Thoracic aorta (tissue), 2 donors: ENCODE data around the gene GNAZ. TPM values are rescaled to one million over a fixed set of nuclear protein-coding genes. Genes with fewer than 3 reads are reported as not detected.
A peak's percentile ranks its signal among the peaks of the same experiment; 100 is the strongest.

Source experiments
- ATAC-seq: fragments of 150-250 bp; one replicate; pipeline ENCODE4 v1.8.0; 2017; ENCODE audit warnings: low read depth; ENCODE audit not compliant: insufficient number of reproducible peaks, low FRiP score
- DNase-seq: peaks from one replicate; pipeline ENCODE4 v3.0.0-alpha.2; 2020; ENCODE audit warnings: low spot score
- H3K27ac ChIP-seq, 2 donors: fragments of 200-600 bp; sonication (generic); 1 replicate in 1 of 2; 2 replicates in 1 of 2; pipeline ENCODE4 v1.5.1; 2016; ENCODE audit warnings: mild to moderate bottlenecking in 2 of 2, moderate library complexity in 2 of 2
- H3K27me3 ChIP-seq: fragments of 200-600 bp; sonication (generic); replicated peaks from 2 replicates; pipeline ENCODE4 v1.6.0; 2016; ENCODE audit warnings: mild to moderate bottlenecking; ENCODE audit not compliant: insufficient read depth
- H3K36me3 ChIP-seq: fragments of 200-600 bp; sonication (generic); one replicate; pipeline ENCODE4 v1.5.1; 2016
- H3K4me1 ChIP-seq, 2 donors: fragments of 200-600 bp; sonication (generic); 1 replicate in 1 of 2; 2 replicates in 1 of 2; pipeline versions ENCODE4 v1.5.1 to v1.6.0; 2016; ENCODE audit warnings: low read depth in 2 of 2, mild to moderate bottlenecking in 1 of 2; ENCODE audit not compliant: control insufficient read depth in 1 of 2
- H3K4me3 ChIP-seq: fragments of 200-600 bp; sonication (generic); 2 replicates; pipeline ENCODE4 v1.5.1; 2016; ENCODE audit warnings: mild to moderate bottlenecking
- H3K9me3 ChIP-seq: fragments of 200-600 bp; sonication (generic); 2 replicates; pipeline ENCODE4 v1.5.1; 2016
- CTCF ChIP-seq: fragments of 200-600 bp; sonication (generic); IDR thresholded peaks from one replicate; pipeline ENCODE4 v1.5.1; 2019; ENCODE audit warnings: antibody characterized with exemption
- total RNA-seq, 2 donors: library from RNA; depleted of rRNA; stranded (reverse); fragments of >200 nt; gene quantifications; one replicate each; pipeline versions ENCODE4 v1.1.0 to v1.2.3, GENCODE V29; 2016

The GNAZ gene
- total RNA-seq, 2 donors from 2014 or later, result 3.9 to 5.4 TPM

- no peak for TF ChIP-seq CTCF
- peaks cover 10 to 16% of the 10 kb centered on the region in 2 donors for H3K4me1 ChIP-seq
- DNase-seq, result no peak
- H3K9me3 ChIP-seq, result no peaks in the 10 kb centered on the region
- no peak for ATAC-seq
- no peaks in the 10 kb centered on the region for H3K36me3 ChIP-seq
- no peak overlapping the region for H3K4me3 ChIP-seq
- no peak overlapping the region for H3K27ac ChIP-seq
- no peaks in the 10 kb centered on the region for H3K27me3 ChIP-seq
Measured at GRCh38 chr22:23066200-23067022, 3.9 kb upstream of the GNAZ start.

DNA sequence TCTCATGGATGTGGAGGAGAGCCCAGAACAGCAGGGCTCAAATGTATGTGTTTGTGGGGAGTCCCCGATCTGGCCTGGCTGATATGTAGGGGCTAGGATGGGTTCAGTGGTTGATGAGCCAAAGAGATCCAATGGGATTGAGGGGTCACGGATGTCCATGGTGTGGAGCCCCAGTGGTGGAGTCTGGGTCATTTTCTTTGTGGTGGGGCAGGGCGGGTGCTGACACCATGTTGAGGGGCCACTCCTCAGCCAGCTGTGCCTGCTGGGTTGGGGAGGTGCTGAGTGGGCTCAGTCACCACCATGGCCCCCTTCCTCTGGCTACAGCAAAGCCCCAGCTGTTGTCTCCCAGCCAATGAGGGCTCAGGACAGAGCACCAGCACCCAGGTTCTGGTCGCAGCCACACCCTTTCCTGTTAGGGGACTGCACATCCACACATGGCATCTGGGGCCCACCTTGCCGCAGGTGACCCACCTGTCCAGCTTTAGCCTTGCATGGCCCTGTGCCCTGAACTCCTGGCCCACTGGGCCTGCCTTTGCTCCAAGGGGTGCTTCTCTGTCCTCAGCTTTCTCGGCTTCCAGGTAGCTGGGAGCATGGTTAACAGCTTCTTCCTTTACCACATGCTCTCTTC is 3.2 kb upstream of the GNAZ start:
- no peaks in the 10 kb centered on the region for H3K9me3 ChIP-seq
- no peaks in the 10 kb centered on the region for H3K36me3 ChIP-seq
- TF ChIP-seq CTCF, result no peak
- H3K4me3 ChIP-seq, result no peak overlapping the region
- H3K27ac ChIP-seq, result no peak overlapping the region
- no peaks in the 10 kb centered on the region for H3K27me3 ChIP-seq
- ATAC-seq, result no peak
- H3K4me1 ChIP-seq, result peaks cover 10 to 16% of the 10 kb centered on the region in 2 donors
- DNase-seq, result no peak

GRCh38 chr22:23067691-23068090 is 2.6 kb upstream of the GNAZ start:
- Histone ChIP-seq H3K9me3 (no peaks in the 10 kb centered on the region), H3K27ac (no peak overlapping the region), H3K27me3 (no peaks in the 10 kb centered on the region), H3K36me3 (no peaks in the 10 kb centered on the region), H3K4me3 (no peak overlapping the region), H3K4me1 (peaks cover 10 to 16% of the 10 kb centered on the region in 2 donors)
- no peak for TF ChIP-seq CTCF
- ATAC-seq (no peak), DNase-seq (no peak)

- DNase-seq (no peak), ATAC-seq (no peak)
- no peaks in the 10 kb centered on the region for H3K36me3 ChIP-seq
- no peak overlapping the region for H3K4me3 ChIP-seq
- TF ChIP-seq CTCF, result no peak
- no peaks in the 10 kb centered on the region for H3K9me3 ChIP-seq
- H3K4me1 ChIP-seq, result peaks cover 10 to 16% of the 10 kb centered on the region in 2 donors
- no peak overlapping the region for H3K27ac ChIP-seq
- H3K27me3 ChIP-seq, result no peaks in the 10 kb centered on the region
Measured at GRCh38 chr22:23068096-23068831, 2.1 kb upstream of the GNAZ start.

GRCh38 chr22:23068832-23069385 is 1.4 kb upstream of the GNAZ start:
- Histone ChIP-seq H3K36me3 (no peaks in the 10 kb centered on the region), H3K4me3 (peak overlapping the region; percentile 70), H3K9me3 (no peaks in the 10 kb centered on the region), H3K4me1 (peaks cover 10 to 16% of the 10 kb centered on the region in 2 donors), H3K27me3 (no peaks in the 10 kb centered on the region), H3K27ac (no peak overlapping the region)
- ATAC-seq (no peak), DNase-seq (no peak)
- no peak for TF ChIP-seq CTCF
